Kidney capillary endothelial cell (primary cell): ENCODE measurements around the gene GHR.

Experiments used
- DNase-seq: peaks from one replicate; pipeline ENCODE4 v3.0.0-alpha.2; 2018; ENCODE audit warnings: low spot score

The GHR gene

GRCh38 chr5:42462083-42462482 lies 38.8 kb downstream of the GHR start:
- no peak for DNase-seq

GRCh38 chr5:42467572-42467971 lies 44.3 kb downstream of the GHR start:
- DNase-seq: no peak

GRCh38 chr5:42467981-42468524 lies 44.8 kb downstream of the GHR start:
- no peak for DNase-seq

GRCh38 chr5:42483472-42484154 lies 60.4 kb downstream of the GHR start:
- DNase-seq: no peak

- no peak for DNase-seq
These were observed 63.8 kb downstream of the GHR start for GRCh38 chr5:42487077-42487476.

- DNase-seq: no peak
These were observed 64.6 kb downstream of the GHR start for GRCh38 chr5:42487821-42488220.

- DNase-seq: no peak
These were observed 67.6 kb downstream of the GHR start for GRCh38 chr5:42490831-42491230.

- no peak for DNase-seq
These were observed 68.5 kb downstream of the GHR start for GRCh38 chr5:42491699-42492098.

- no peak for DNase-seq
These were observed 69.7 kb downstream of the GHR start for GRCh38 chr5:42492974-42493373.

GRCh38 chr5:42494414-42494813 lies 71.2 kb downstream of the GHR start:
- DNase-seq: no peak

GRCh38 chr5:42495914-42496313 lies 72.7 kb downstream of the GHR start:
- no peak for DNase-seq

- DNase-seq: no peak
These were observed 73.3 kb downstream of the GHR start for GRCh38 chr5:42496397-42497156.

- no peak for DNase-seq
These were observed 74.8 kb downstream of the GHR start for GRCh38 chr5:42498000-42498399.

GRCh38 chr5:42499016-42499415 lies 75.8 kb downstream of the GHR start:
- DNase-seq: no peak

GRCh38 chr5:42500003-42500599 lies 76.9 kb downstream of the GHR start:
- DNase-seq: no peak

GRCh38 chr5:42502613-42503470 lies 79.6 kb downstream of the GHR start:
- DNase-seq: no peak

GRCh38 chr5:42506662-42507061 lies 83.4 kb downstream of the GHR start:
- DNase-seq: no peak

GRCh38 chr5:42507451-42508097 lies 84.3 kb downstream of the GHR start:
- no peak for DNase-seq

- no peak for DNase-seq
These were observed 90.0 kb downstream of the GHR start for GRCh38 chr5:42513246-42513645.

GRCh38 chr5:42514754-42515153 lies 91.5 kb downstream of the GHR start:
- no peak for DNase-seq

- no peak for DNase-seq
These were observed 92.3 kb downstream of the GHR start for GRCh38 chr5:42515504-42515903.
